HepG2 (cell line): Measurements from ENCODE around the gene INO80E. TPM values are rescaled to one million over a fixed set of nuclear protein-coding genes. Genes with fewer than 3 reads are reported as not detected.
A peak's percentile ranks its signal among the peaks of the same experiment; 100 is the strongest.

Experiments used
- FOXK1 ChIP-seq: sonication (generic); formaldehyde crosslinking; IDR thresholded peaks from 2 replicates; pipeline ENCODE4 v1.4.0; 2020; ENCODE audit warnings: low read depth, missing genetic modification reagents, borderline replicate concordance
- HCFC1 ChIP-seq: fragments of 150-350 bp; IDR thresholded peaks from 2 replicates; pipeline ENCODE4 v1.6.1; 2014; ENCODE audit warnings: low read depth, low read length
- NPAS2 ChIP-seq: sonication (generic); formaldehyde crosslinking; IDR thresholded peaks from 2 replicates; pipeline ENCODE4 v1.8.0; 2022; ENCODE audit warnings: mild to moderate bottlenecking, missing genetic modification reagents, borderline replicate concordance
- RAD21 ChIP-seq: fragments of 450-650 bp; formaldehyde crosslinking; IDR thresholded peaks from 2 replicates; pipeline ENCODE4 v1.5.0; 2020; ENCODE audit warnings: mild to moderate bottlenecking
- RELA ChIP-seq: sonication (generic); formaldehyde crosslinking; IDR thresholded peaks from 2 replicates; pipeline ENCODE4 v1.4.0; 2020; ENCODE audit warnings: missing genetic modification reagents
- ZNF205 ChIP-seq: IDR thresholded peaks from 2 replicates; pipeline ENCODE4 v1.6.1; 2018; ENCODE audit warnings: missing biosample characterization, missing genetic modification reagents
- ZNF235 ChIP-seq: sonication (generic); formaldehyde crosslinking; IDR thresholded peaks from 2 replicates; pipeline ENCODE4 v1.8.1; 2023; ENCODE audit warnings: mild to moderate bottlenecking, missing genetic modification reagents, borderline replicate concordance
- ZNF282 ChIP-seq: fragments of 450-650 bp; IDR thresholded peaks from 2 replicates; pipeline ENCODE4 v1.6.1; 2018; ENCODE audit not compliant: partially characterized antibody
- ZNF577 ChIP-seq: sonication (generic); formaldehyde crosslinking; IDR thresholded peaks from 2 replicates; pipeline ENCODE4 v1.4.0; 2020; ENCODE audit warnings: mild to moderate bottlenecking, low read depth, missing genetic modification reagents, borderline replicate concordance
- ZNF598 ChIP-seq: sonication (generic); formaldehyde crosslinking; IDR thresholded peaks from 2 replicates; pipeline ENCODE4 v1.5.1; 2020; ENCODE audit warnings: mild to moderate bottlenecking, missing genetic modification reagents, borderline replicate concordance
- ZNF615 ChIP-seq: sonication (generic); formaldehyde crosslinking; IDR thresholded peaks from 2 replicates; pipeline ENCODE4 v1.5.0; 2020; ENCODE audit warnings: mild to moderate bottlenecking, missing genetic modification reagents, borderline replicate concordance
- ZNF709 ChIP-seq: sonication (generic); formaldehyde crosslinking; IDR thresholded peaks from 2 replicates; pipeline ENCODE4 v1.5.0; 2020; ENCODE audit warnings: mild to moderate bottlenecking, missing genetic modification reagents
- polyA plus RNA-seq, 8 experiments: library from polyadenylated mRNA; depleted of rRNA in 3 of 8; stranded (reverse) in 7 of 8; unstranded in 1 of 8; fragments of >200 nt; fragmentation: Illumina TruSeq in 4 of 8; extraction: Trizol in 4 of 8; gene quantifications; 2 replicates each; pipeline versions ENCODE4 v1.2.1 to v1.2.3, GENCODE V29; 2011 to 2016; ENCODE audit warnings: low read depth in 4 of 8, missing spikeins in 1 of 8, mixed read lengths in 1 of 8; ENCODE audit not compliant: insufficient read depth in 1 of 8
- total RNA-seq, 5 experiments: library from RNA; depleted of rRNA; stranded (reverse); fragments of >200 nt; fragmentation: Illumina TruSeq; extraction: Trizol; gene quantifications; 2 replicates each; pipeline ENCODE4 v1.2.3, GENCODE V29; 2016; ENCODE audit warnings: low read depth in 1 of 5
- TF ChIP-seq, protein P1 (sequence below): sonication (generic); formaldehyde crosslinking; IDR thresholded peaks from 2 replicates; pipeline ENCODE4 v1.4.0; 2020; ENCODE audit warnings: missing genetic modification reagents, mild to moderate bottlenecking, borderline replicate concordance
- TF ChIP-seq, protein P2 (sequence below): sonication (generic); formaldehyde crosslinking; IDR thresholded peaks from 2 replicates; pipeline ENCODE4 v1.5.0; 2020; ENCODE audit warnings: missing genetic modification reagents, mild to moderate bottlenecking, borderline replicate concordance
- TF ChIP-seq, protein P3 (sequence below): sonication (generic); formaldehyde crosslinking; IDR thresholded peaks from 2 replicates; pipeline ENCODE4 v1.4.0; 2020; ENCODE audit warnings: missing genetic modification reagents, borderline replicate concordance
- TF ChIP-seq, protein P4 (sequence below): sonication (generic); formaldehyde crosslinking; IDR thresholded peaks from 2 replicates; pipeline ENCODE4 v1.9.0; 2021; ENCODE audit warnings: missing genetic modification reagents, mild to moderate bottlenecking, borderline replicate concordance
- TF ChIP-seq, protein P5 (sequence below): sonication (generic); formaldehyde crosslinking; IDR thresholded peaks from 2 replicates; pipeline ENCODE4 v1.8.1; 2023; ENCODE audit warnings: missing genetic modification reagents, inconsistent platforms, borderline replicate concordance

The INO80E gene
- total and polyA plus RNA-seq, 2 of the 13 experiments (the other 11 are each of a cell fraction or from before 2014, with no cell fraction given), result 25.8 to 45.6 TPM

DNA sequence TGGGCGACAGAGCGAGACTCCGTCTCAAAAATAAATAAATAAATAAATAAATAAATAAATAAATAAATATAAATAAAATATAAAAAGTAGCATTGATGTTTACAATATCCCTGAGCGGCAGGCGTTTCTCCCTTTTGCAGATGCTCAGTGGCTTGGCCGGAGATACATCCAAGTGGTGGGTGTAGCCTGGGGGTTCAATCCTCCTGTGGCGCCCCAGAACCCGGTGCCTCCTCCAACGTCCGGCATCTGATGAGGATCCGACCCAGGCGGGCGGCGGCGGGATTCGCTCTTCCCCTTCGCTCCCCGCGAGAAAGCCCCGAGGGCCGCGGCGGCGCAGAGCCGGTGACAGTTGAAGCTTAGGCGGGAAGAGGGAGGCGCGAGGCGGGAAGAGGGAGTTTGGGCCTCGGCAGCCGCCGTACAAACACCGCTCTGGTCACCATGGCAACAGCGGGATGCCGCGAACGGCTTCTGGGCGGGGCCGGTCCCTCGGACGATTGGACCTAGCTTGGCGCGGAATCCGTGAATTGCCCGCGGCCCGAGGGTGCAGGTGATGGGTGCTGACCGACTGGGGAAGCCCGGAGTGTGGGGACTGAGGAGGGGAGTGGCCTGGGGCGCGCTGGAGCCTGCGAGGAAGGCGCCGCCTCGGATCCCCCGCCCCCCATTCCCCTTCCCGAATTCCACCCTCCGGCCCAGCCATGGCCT is 56.8 kb downstream of the INO80E start (continued):
- TF ChIP-seq, protein P1, sequence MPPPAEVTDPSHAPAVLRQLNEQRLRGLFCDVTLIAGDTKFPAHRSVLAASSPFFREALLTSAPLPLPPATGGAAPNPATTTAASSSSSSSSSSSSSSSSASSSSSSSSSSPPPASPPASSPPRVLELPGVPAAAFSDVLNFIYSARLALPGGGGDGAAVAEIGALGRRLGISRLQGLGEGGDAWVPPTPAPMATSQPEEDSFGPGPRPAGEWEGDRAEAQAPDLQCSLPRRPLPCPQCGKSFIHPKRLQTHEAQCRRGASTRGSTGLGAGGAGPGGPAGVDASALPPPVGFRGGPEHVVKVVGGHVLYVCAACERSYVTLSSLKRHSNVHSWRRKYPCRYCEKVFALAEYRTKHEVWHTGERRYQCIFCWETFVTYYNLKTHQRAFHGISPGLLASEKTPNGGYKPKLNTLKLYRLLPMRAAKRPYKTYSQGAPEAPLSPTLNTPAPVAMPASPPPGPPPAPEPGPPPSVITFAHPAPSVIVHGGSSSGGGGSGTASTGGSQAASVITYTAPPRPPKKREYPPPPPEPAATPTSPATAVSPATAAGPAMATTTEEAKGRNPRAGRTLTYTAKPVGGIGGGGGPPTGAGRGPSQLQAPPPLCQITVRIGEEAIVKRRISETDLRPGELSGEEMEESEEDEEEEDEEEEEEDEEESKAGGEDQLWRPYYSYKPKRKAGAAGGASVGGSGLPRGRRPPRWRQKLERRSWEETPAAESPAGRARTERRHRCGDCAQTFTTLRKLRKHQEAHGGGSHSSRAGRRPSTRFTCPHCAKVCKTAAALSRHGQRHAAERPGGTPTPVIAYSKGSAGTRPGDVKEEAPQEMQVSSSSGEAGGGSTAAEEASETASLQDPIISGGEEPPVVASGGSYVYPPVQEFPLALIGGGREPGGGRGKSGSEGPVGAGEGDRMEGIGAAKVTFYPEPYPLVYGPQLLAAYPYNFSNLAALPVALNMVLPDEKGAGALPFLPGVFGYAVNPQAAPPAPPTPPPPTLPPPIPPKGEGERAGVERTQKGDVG (CRISPR knock-in tag), result peak; percentile 96; the same call in 1 of the 2 replicates
- TF ChIP-seq, protein P2, sequence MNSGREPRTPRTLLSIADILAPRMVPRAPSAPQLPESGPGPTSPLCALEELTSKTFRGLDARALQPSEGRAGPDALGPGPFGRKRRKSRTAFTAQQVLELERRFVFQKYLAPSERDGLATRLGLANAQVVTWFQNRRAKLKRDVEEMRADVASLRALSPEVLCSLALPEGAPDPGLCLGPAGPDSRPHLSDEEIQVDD (CRISPR knock-in tag), result peak; percentile 92
- peak; percentile 78 for TF ChIP-seq ZNF709
- TF ChIP-seq, protein P3, sequence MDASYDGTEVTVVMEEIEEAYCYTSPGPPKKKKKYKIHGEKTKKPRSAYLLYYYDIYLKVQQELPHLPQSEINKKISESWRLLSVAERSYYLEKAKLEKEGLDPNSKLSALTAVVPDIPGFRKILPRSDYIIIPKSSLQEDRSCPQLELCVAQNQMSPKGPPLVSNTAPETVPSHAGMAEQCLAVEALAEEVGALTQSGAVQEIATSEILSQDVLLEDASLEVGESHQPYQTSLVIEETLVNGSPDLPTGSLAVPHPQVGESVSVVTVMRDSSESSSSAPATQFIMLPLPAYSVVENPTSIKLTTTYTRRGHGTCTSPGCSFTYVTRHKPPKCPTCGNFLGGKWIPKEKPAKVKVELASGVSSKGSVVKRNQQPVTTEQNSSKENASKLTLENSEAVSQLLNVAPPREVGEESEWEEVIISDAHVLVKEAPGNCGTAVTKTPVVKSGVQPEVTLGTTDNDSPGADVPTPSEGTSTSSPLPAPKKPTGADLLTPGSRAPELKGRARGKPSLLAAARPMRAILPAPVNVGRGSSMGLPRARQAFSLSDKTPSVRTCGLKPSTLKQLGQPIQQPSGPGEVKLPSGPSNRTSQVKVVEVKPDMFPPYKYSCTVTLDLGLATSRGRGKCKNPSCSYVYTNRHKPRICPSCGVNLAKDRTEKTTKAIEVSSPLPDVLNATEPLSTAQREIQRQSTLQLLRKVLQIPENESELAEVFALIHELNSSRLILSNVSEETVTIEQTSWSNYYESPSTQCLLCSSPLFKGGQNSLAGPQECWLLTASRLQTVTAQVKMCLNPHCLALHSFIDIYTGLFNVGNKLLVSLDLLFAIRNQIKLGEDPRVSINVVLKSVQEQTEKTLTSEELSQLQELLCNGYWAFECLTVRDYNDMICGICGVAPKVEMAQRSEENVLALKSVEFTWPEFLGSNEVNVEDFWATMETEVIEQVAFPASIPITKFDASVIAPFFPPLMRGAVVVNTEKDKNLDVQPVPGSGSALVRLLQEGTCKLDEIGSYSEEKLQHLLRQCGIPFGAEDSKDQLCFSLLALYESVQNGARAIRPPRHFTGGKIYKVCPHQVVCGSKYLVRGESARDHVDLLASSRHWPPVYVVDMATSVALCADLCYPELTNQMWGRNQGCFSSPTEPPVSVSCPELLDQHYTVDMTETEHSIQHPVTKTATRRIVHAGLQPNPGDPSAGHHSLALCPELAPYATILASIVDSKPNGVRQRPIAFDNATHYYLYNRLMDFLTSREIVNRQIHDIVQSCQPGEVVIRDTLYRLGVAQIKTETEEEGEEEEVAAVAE (CRISPR knock-in tag), result peak; percentile 84; the same call in 1 of the 2 replicates
- TF ChIP-seq ZNF235 (CRISPR knock-in tag), result no peak; the same call in 1 of the 2 replicates
- TF ChIP-seq HCFC1, result peak; percentile 64
- peak; percentile 61; the same call in 1 of the 2 replicates for TF ChIP-seq RAD21 (CRISPR knock-in tag)
- no peak for TF ChIP-seq ZNF282
- TF ChIP-seq, protein P4, sequence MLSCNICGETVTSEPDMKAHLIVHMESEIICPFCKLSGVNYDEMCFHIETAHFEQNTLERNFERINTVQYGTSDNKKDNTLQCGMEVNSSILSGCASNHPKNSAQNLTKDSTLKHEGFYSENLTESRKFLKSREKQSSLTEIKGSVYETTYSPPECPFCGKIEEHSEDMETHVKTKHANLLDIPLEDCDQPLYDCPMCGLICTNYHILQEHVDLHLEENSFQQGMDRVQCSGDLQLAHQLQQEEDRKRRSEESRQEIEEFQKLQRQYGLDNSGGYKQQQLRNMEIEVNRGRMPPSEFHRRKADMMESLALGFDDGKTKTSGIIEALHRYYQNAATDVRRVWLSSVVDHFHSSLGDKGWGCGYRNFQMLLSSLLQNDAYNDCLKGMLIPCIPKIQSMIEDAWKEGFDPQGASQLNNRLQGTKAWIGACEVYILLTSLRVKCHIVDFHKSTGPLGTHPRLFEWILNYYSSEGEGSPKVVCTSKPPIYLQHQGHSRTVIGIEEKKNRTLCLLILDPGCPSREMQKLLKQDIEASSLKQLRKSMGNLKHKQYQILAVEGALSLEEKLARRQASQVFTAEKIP (CRISPR knock-in tag), result no peak
- 0 out of 2 replicates have a peak, but pooled peaks have one; percentile 51 for TF ChIP-seq ZNF615
- peak; percentile 93 for TF ChIP-seq ZNF205 (CRISPR knock-in tag)
- no peak for TF ChIP-seq NPAS2 (CRISPR knock-in tag)
- peak; percentile 90; the same call in 1 of the 2 replicates for TF ChIP-seq FOXK1 (CRISPR knock-in tag)
- TF ChIP-seq, protein P5, sequence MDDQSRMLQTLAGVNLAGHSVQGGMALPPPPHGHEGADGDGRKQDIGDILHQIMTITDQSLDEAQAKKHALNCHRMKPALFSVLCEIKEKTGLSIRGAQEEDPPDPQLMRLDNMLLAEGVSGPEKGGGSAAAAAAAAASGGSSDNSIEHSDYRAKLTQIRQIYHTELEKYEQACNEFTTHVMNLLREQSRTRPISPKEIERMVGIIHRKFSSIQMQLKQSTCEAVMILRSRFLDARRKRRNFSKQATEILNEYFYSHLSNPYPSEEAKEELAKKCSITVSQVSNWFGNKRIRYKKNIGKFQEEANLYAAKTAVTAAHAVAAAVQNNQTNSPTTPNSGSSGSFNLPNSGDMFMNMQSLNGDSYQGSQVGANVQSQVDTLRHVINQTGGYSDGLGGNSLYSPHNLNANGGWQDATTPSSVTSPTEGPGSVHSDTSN (CRISPR knock-in tag), result no peak
- TF ChIP-seq ZNF598 (CRISPR knock-in tag), result peak; percentile 82; the same call in 1 of the 2 replicates
- TF ChIP-seq RELA (CRISPR knock-in tag), result peak; percentile 93; the same call in 1 of the 2 replicates
- TF ChIP-seq ZNF577 (CRISPR knock-in tag), result no peak
